Inferior parietal cortex (tissue), 1 donor: Measurements from ENCODE around the gene WNK4.

Source experiments
- DNase-seq: peaks from one replicate; pipeline ENCODE4 v3.0.0-alpha.2; 2016; ENCODE audit errors: extremely low spot score

WNK4 gene

GRCh38 chr17:42833767-42834422, 53.5 kb downstream of the WNK4 start:
- DNase-seq = no peak

- no peak for DNase-seq
Measured at GRCh38 chr17:42835732-42836131, 55.3 kb downstream of the WNK4 start.

- DNase-seq = no peak
Measured at GRCh38 chr17:42841975-42842685, 61.7 kb downstream of the WNK4 start.

GRCh38 chr17:42843358-42843934, 63.0 kb downstream of the WNK4 start:
- peak; percentile 72 for DNase-seq

GRCh38 chr17:42844271-42844670, 63.9 kb downstream of the WNK4 start, which contains the start of gene AOC2:
AOC2 (plus strand) TSS chr17:42844580; CDS start chr17:42844627, 47 bp downstream.
- no peak for DNase-seq

GRCh38 chr17:42844761-42845555, 64.5 kb downstream of the WNK4 start:
- no peak for DNase-seq

GRCh38 chr17:42845556-42845917, 65.1 kb downstream of the WNK4 start:
- DNase-seq = no peak

- no peak for DNase-seq
Measured at GRCh38 chr17:42845918-42846593, 65.6 kb downstream of the WNK4 start.
